H1 (cell line): ENCODE data around the gene HACE1. TPM values are rescaled to one million over a fixed set of nuclear protein-coding genes. Genes with fewer than 3 reads are reported as not detected.

ENCODE experiments used
- CTCF ChIA-PET: fragments of 300-600 bp; sonication (Branson Sonifier 250); formaldehyde crosslinking; loops from one replicate; lab custom pipeline; 2021; ENCODE audit not compliant: partially characterized antibody; lab: Charles Lee
- POLR2A ChIA-PET: fragments of 300-600 bp; sonication (Branson Sonifier 250); formaldehyde crosslinking; loops from one replicate; lab custom pipeline; 2021; ENCODE audit warnings: inconsistent platforms; ENCODE audit not compliant: partially characterized antibody; lab: Charles Lee
- DNase-seq, 2 experiments: peaks; one replicate each; pipeline versions ENCODE4 v3.0.0 to v3.0.0-alpha.2; 2010 to 2022; ENCODE audit warnings: low spot score in 2 of 2, low read depth in 1 of 2, mixed read lengths in 1 of 2
- FAIRE-seq: peaks from 2 replicates; lab custom pipeline; 2011; peaks lifted over from hg19 to GRCh38; lab: Jason Lieb, UNC
- H2AFZ ChIP-seq: 2 replicates; pipeline ENCODE4 v1.8.1; 2012; ENCODE audit warnings: low read length, inconsistent platforms
- H2AK5ac ChIP-seq: 2 replicates; pipeline ENCODE4 v1.6.1; 2013; ENCODE audit warnings: low read depth, low read length
- H2BK120ac ChIP-seq: replicated peaks from 2 replicates; pipeline ENCODE3; 2013; ENCODE audit warnings: low read depth, low read length, inconsistent platforms
- H2BK12ac ChIP-seq: 2 replicates; pipeline ENCODE4 v1.6.1; 2013; ENCODE audit warnings: low read depth, low read length
- H2BK15ac ChIP-seq: 2 replicates; pipeline ENCODE4 v1.6.1; 2013; ENCODE audit warnings: low read length
- H2BK20ac ChIP-seq: 2 replicates; pipeline ENCODE4 v1.6.1; 2013; ENCODE audit warnings: low read length
- H2BK5ac ChIP-seq: 2 replicates; pipeline ENCODE4 v1.6.1; 2013; ENCODE audit warnings: low read depth, low read length
- H3K14ac ChIP-seq: 2 replicates; pipeline ENCODE4 v1.6.1; 2013; ENCODE audit warnings: inconsistent platforms; ENCODE audit not compliant: insufficient read length
- H3K18ac ChIP-seq: 2 replicates; pipeline ENCODE4 v1.6.1; 2013; ENCODE audit warnings: low read length; ENCODE audit errors: extremely low read depth
- H3K23ac ChIP-seq: 2 replicates; pipeline ENCODE4 v1.6.1; 2013; ENCODE audit warnings: inconsistent platforms; ENCODE audit not compliant: insufficient read length
- H3K23me2 ChIP-seq: 2 replicates; pipeline ENCODE4 v1.6.1; 2013; ENCODE audit warnings: low read depth, low read length
- H3K27ac ChIP-seq: 2 replicates; pipeline ENCODE4 v1.6.1; 2011; ENCODE audit warnings: low read depth, low read length, inconsistent platforms
- H3K27me3 ChIP-seq, 4 experiments: replicated peaks in 1 of 4; 1 replicate in 1 of 4; 2 replicates in 3 of 4; pipeline versions ENCODE4 v1.6.1 to v1.8.1; 2011 to 2013; ENCODE audit warnings: low read length in 3 of 4, mild to moderate bottlenecking in 3 of 4, inconsistent platforms in 2 of 4, mixed read lengths in 2 of 4, moderate library complexity in 1 of 4; ENCODE audit not compliant: control insufficient read depth in 3 of 4, insufficient read depth in 3 of 4; ENCODE audit errors: extremely low read depth in 1 of 4
- H3K36me3 ChIP-seq, 4 experiments: 2 replicates each; pipeline versions ENCODE4 v1.6.1 to v1.8.1; 2011 to 2013; ENCODE audit warnings: mild to moderate bottlenecking in 4 of 4, low read length in 3 of 4, moderate library complexity in 2 of 4, control low read depth in 1 of 4, inconsistent platforms in 1 of 4; ENCODE audit not compliant: insufficient read depth in 4 of 4, control insufficient read depth in 2 of 4
- H3K4ac ChIP-seq: replicated peaks from 2 replicates; pipeline ENCODE3; 2013; ENCODE audit warnings: low read length, low read depth, mixed read lengths, inconsistent platforms; ENCODE audit not compliant: insufficient read length
- H3K4me1 ChIP-seq, 4 experiments: replicated peaks in 1 of 4; 1 replicate in 1 of 4; 2 replicates in 3 of 4; pipeline versions ENCODE4 v1.6.1 to v1.8.1; 2011 to 2013; ENCODE audit warnings: low read length in 3 of 4, inconsistent platforms in 2 of 4, mixed read lengths in 1 of 4; ENCODE audit not compliant: insufficient read depth in 4 of 4, control insufficient read depth in 3 of 4
- H3K4me2 ChIP-seq, 2 experiments: 2 replicates each; pipeline versions ENCODE4 v1.6.1 to v1.8.1; 2011 to 2013; ENCODE audit warnings: low read depth in 2 of 2, low read length in 2 of 2, control low read depth in 1 of 2, inconsistent platforms in 1 of 2, mild to moderate bottlenecking in 1 of 2; ENCODE audit not compliant: insufficient read depth in 1 of 2
- H3K4me3 ChIP-seq, 4 experiments: fragments of 200-600, 300-600 bp in 1 of 4; sonication (generic), shearing (Covaris generic), sonication (Bioruptor Twin) in 1 of 4; 2 replicates each; pipeline versions ENCODE4 v1.5.1 to v1.8.1; 2011 to 2016; ENCODE audit warnings: low read length in 4 of 4, low read depth in 3 of 4, control low read depth in 2 of 4, inconsistent platforms in 2 of 4, mild to moderate bottlenecking in 2 of 4, mixed read lengths in 1 of 4, moderate library complexity in 1 of 4; ENCODE audit not compliant: insufficient read depth in 2 of 4; ENCODE audit errors: extremely low read depth in 1 of 4
- H3K56ac ChIP-seq: replicated peaks from 2 replicates; pipeline ENCODE3; 2013; ENCODE audit warnings: low read depth, mild to moderate bottlenecking, mixed read lengths, low read length, inconsistent platforms; ENCODE audit not compliant: insufficient read length
- H3K79me1 ChIP-seq: 2 replicates; pipeline ENCODE4 v1.6.1; 2013; ENCODE audit warnings: low read depth, low read length, control low read depth
- H3K79me2 ChIP-seq, 2 experiments: 2 replicates each; pipeline versions ENCODE4 v1.6.1 to v1.8.1; 2012 to 2013; ENCODE audit warnings: low read length in 2 of 2, mild to moderate bottlenecking in 2 of 2, inconsistent platforms in 1 of 2; ENCODE audit not compliant: insufficient read depth in 2 of 2, control insufficient read depth in 1 of 2
- H3K9ac ChIP-seq, 4 experiments: replicated peaks in 1 of 4; 1 replicate in 1 of 4; 2 replicates in 3 of 4; pipeline versions ENCODE4 v1.6.1 to v1.8.1; 2011 to 2013; ENCODE audit warnings: low read depth in 3 of 4, low read length in 3 of 4, control low read depth in 2 of 4, mild to moderate bottlenecking in 2 of 4, moderate library complexity in 2 of 4, inconsistent platforms in 1 of 4; ENCODE audit errors: extremely low read depth in 1 of 4
- H3K9me3 ChIP-seq, 2 experiments: 2 replicates each; pipeline versions ENCODE4 v1.6.1 to v1.8.1; 2012 to 2013; ENCODE audit warnings: mild to moderate bottlenecking in 2 of 2, moderate library complexity in 2 of 2, control low read depth in 1 of 2, inconsistent platforms in 1 of 2, low read depth in 1 of 2, low read length in 1 of 2, mixed read lengths in 1 of 2; ENCODE audit not compliant: insufficient read depth in 2 of 2
- H4K20me1 ChIP-seq, 2 experiments: replicated peaks in 1 of 2; 2 replicates each; pipeline versions ENCODE3 to v1.8.1; 2011 to 2013; ENCODE audit warnings: inconsistent platforms in 2 of 2, low read length in 2 of 2, mild to moderate bottlenecking in 1 of 2; ENCODE audit not compliant: insufficient read depth in 2 of 2, control insufficient read depth in 1 of 2
- H4K5ac ChIP-seq: 2 replicates; pipeline ENCODE4 v1.6.1; 2013; ENCODE audit warnings: low read length, low read depth, mixed read lengths, inconsistent platforms; ENCODE audit not compliant: insufficient read length
- H4K8ac ChIP-seq: 2 replicates; pipeline ENCODE4 v1.8.0; 2013; ENCODE audit warnings: mild to moderate bottlenecking, moderate library complexity, low read length, inconsistent platforms; ENCODE audit not compliant: insufficient read depth; ENCODE audit errors: extremely low read depth
- H4K91ac ChIP-seq: replicated peaks from 2 replicates; pipeline ENCODE3; 2013; ENCODE audit warnings: low read length, mixed read lengths, inconsistent platforms; ENCODE audit not compliant: insufficient read length
- CHD1 ChIP-seq: IDR thresholded peaks from 2 replicates; pipeline ENCODE4 v1.6.1; 2012; ENCODE audit warnings: low read depth, low read length, improper control_type of control experiment
- CREB1 ChIP-seq: IDR thresholded peaks from 2 replicates; pipeline ENCODE4 v1.6.1; 2012; ENCODE audit warnings: inconsistent platforms
- JUN ChIP-seq: IDR thresholded peaks from 2 replicates; pipeline ENCODE4 v1.6.1; 2011; ENCODE audit warnings: low read depth, mild to moderate bottlenecking, improper control_type of control experiment, low read length
- POLR2A ChIP-seq, 2 experiments: IDR thresholded peaks; 1 replicate in 1 of 2; 2 replicates in 1 of 2; pipeline ENCODE4 v1.6.1; 2011; ENCODE audit warnings: low read depth in 2 of 2, low read length in 2 of 2, mild to moderate bottlenecking in 2 of 2; ENCODE audit errors: control extremely low read depth in 1 of 2
- RXRA ChIP-seq: IDR thresholded peaks from 2 replicates; pipeline ENCODE4 v1.6.1; 2011; ENCODE audit warnings: low read depth, mild to moderate bottlenecking, low read length, moderate library complexity; ENCODE audit not compliant: insufficient read depth
- SIN3A ChIP-seq, 2 experiments: IDR thresholded peaks in 1 of 2; conservative IDR thresholded peaks in 1 of 2; 2 replicates each; pipeline ENCODE4 v1.6.1; 2011 to 2012; ENCODE audit warnings: low read length in 2 of 2, improper control_type of control experiment in 1 of 2, low read depth in 1 of 2, mild to moderate bottlenecking in 1 of 2
- TEAD4 ChIP-seq: IDR thresholded peaks from 2 replicates; pipeline ENCODE4 v1.6.1; 2012; ENCODE audit warnings: low read depth, low read length, inconsistent platforms, mixed read lengths
- WGBS, 2 experiments: shearing (Covaris generic) in 1 of 2; methylation state at CpG; one replicate each; pipeline versions ENCODE4 v1.1.6 to v1.1.7; 2013 to 2015; ENCODE audit warnings: low lambda C conversion rate in 2 of 2, mixed read lengths in 2 of 2, inconsistent platforms in 1 of 2, low coverage in 1 of 2, missing lambda C conversion rate in 1 of 2; ENCODE audit not compliant: insufficient replicate concordance in 2 of 2, insufficient coverage in 1 of 2, insufficient read length in 1 of 2; ENCODE audit errors: extremely low coverage in 1 of 2, missing lambda C conversion rate in 1 of 2; 5-methylcytosine and 5-hydroxymethylcytosine counted together
- polyA plus RNA-seq, 7 experiments: library from polyadenylated mRNA; depleted of rRNA in 3 of 7; stranded (reverse) in 5 of 7; unstranded in 2 of 7; fragments of >200 nt in 5 of 7; fragments of 200-250 nt in 2 of 7; gene quantifications; 1 replicate in 5 of 7; 2 replicates in 1 of 7; 4 replicates in 1 of 7; pipeline versions ENCODE4 v1.2.1 to v1.2.3, GENCODE V29; 2011 to 2013; ENCODE audit warnings: missing spikeins in 2 of 7, mixed read lengths in 2 of 7
- total RNA-seq: library from RNA; stranded (reverse); fragmentation: NEBNext Ultra II Directional; extraction: Animal tissue kit (Norgen Biotek cat#: 25700); gene quantifications from 2 replicates; pipeline ENCODE4 v1.2.1, GENCODE V29; 2021
- TF ChIP-seq, protein P1 (sequence below): IDR thresholded peaks from 2 replicates; pipeline ENCODE4 v1.6.1; 2011; ENCODE audit warnings: low read depth, mild to moderate bottlenecking, low read length; ENCODE audit not compliant: insufficient read depth

HACE1 gene
- total and polyA plus RNA-seq, 2 of the 8 experiments (the other 6 are each of a cell fraction or from before 2014, with no cell fraction given), result 7.1 to 21.3 TPM

DNA sequence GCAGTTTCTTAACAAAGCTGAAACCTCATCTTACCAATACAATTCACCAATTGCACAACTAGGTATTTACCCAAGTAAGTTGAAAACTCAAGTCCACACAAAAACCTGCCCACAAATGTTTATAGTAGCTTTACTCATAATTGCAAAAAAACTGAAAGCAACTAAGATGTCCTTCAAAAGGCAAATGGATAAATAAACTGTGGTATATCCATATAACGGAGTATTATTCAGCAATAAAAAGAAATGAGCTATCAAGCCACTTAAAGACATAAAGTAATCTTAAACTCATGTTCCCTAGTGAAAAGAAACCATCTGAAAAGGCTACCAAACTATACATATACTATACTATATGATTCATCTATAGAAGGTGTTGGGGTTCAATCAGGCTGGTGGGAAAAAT, 179.7 kb downstream of the HACE1 start:
- CTCF ChIA-PET, result no interaction called here
- DNase-seq (no peak), FAIRE-seq (no peak)
- Histone ChIP-seq H3K23ac (no peak overlapping the region), H2AK5ac (no peak overlapping the region), H4K91ac (no peak overlapping the region), H3K4me1 (no peaks in the 10 kb centered on the region), H2BK15ac (no peak overlapping the region), H3K56ac (no peak overlapping the region), H3K14ac (no peak overlapping the region), H3K27ac (no peak overlapping the region), H4K8ac (no peak overlapping the region), H3K4me3 (no peak overlapping the region), H2BK20ac (no peak overlapping the region), H3K4ac (no peak overlapping the region), H3K27me3 (peaks cover 0 to 1% (median 0%) of the 10 kb centered on the region in 4 experiments; a peak in 1 of 7 replicates), H3K79me1 (no peaks in the 10 kb centered on the region), H4K5ac (no peak overlapping the region), H3K23me2 (no peaks in the 10 kb centered on the region), H3K18ac (no peak overlapping the region), H2BK12ac (no peak overlapping the region), H3K79me2 (no peaks in the 10 kb centered on the region), H2AFZ (no peak overlapping the region), H2BK120ac (no peak overlapping the region), H3K36me3 (no peaks in the 10 kb centered on the region), H3K9ac (no peak overlapping the region), H2BK5ac (no peak overlapping the region), H3K9me3 (peaks cover 0 to 4% of the 10 kb centered on the region in 2 experiments; a peak in 1 of 4 replicates), H4K20me1 (no peaks in the 10 kb centered on the region), H3K4me2 (no peak overlapping the region)
- POLR2A ChIA-PET, result no interaction called here
- no peak for TF ChIP-seq CREB1
- no peak for TF ChIP-seq POLR2A (IDR thresholded peaks at IDR 0.05; ENCODE audit: control extremely low read depth in 1 of 2, low read depth in 2 of 2, low read length in 2 of 2)
- TF ChIP-seq TEAD4, result no peak
- TF ChIP-seq, protein P1, sequence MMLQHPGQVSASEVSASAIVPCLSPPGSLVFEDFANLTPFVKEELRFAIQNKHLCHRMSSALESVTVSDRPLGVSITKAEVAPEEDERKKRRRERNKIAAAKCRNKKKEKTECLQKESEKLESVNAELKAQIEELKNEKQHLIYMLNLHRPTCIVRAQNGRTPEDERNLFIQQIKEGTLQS, result no peak
- TF ChIP-seq CHD1, result no peak
- TF ChIP-seq SIN3A (conservative IDR thresholded peaks at IDR 0.05 in 1 of 2, IDR thresholded peaks at IDR 0.05 in 1 of 2; ENCODE audit: low read depth in 1 of 2, low read length in 2 of 2), result no peak
- TF ChIP-seq RXRA, result no peak
- TF ChIP-seq JUN, result no peak
- WGBS, 2 experiments, result 81% methylated on average over 1 of the region's 1 CpG; no CpG with 5 or more reads in 1 of the 2 experiments
